ENCODE measurements around the gene AFAP1.

AFAP1 gene

DNA sequence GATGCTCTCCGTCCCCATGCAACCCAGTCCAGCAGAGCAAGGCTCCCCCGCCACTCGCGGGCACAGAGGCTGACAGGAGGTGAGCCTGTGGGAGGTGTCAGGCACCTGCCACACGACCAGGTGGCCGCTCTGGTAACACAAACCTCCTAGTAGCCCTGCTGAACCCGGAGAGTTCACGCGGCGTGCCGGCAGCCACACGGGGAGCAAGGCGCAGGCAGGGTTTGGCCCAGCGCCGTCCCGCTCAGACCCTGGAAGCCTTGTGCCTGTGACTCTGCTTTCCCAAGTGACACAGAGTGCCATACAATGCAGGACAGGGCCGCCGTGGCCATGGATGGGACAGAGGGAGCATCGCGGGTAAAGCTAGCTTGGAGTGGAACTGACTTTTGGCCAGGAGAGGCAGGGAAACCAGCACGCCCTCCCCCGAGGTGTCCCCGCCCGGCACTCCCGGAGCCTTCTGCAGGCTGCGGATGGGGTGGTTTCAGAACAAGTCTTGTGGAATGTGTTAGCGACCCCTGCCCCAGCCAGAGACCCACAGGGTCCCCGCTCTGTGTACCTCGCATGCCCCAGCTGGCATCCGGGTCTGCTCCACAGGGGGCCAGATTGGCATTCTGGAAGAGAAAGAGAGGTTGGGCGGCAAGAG is 44.7 kb upstream of the AFAP1 start:
- no peaks in the 10 kb centered on the region for H3K36me3 ChIP-seq
- no peak overlapping the region for H3K4me3 ChIP-seq (ENCODE audit: low read depth in 1 of 2, low read length in 1 of 2)
- peaks cover 65% of the 10 kb centered on the region for H3K27me3 ChIP-seq
- no peak overlapping the region for H3K27ac ChIP-seq
- H3K9me3 ChIP-seq = no peaks in the 10 kb centered on the region
- no peaks in the 10 kb centered on the region for H3K4me1 ChIP-seq (ENCODE audit: control insufficient read depth in 1 of 2, insufficient read depth in 1 of 2, low read depth in 1 of 2, low read length in 1 of 2)
- TF ChIP-seq, protein P1, sequence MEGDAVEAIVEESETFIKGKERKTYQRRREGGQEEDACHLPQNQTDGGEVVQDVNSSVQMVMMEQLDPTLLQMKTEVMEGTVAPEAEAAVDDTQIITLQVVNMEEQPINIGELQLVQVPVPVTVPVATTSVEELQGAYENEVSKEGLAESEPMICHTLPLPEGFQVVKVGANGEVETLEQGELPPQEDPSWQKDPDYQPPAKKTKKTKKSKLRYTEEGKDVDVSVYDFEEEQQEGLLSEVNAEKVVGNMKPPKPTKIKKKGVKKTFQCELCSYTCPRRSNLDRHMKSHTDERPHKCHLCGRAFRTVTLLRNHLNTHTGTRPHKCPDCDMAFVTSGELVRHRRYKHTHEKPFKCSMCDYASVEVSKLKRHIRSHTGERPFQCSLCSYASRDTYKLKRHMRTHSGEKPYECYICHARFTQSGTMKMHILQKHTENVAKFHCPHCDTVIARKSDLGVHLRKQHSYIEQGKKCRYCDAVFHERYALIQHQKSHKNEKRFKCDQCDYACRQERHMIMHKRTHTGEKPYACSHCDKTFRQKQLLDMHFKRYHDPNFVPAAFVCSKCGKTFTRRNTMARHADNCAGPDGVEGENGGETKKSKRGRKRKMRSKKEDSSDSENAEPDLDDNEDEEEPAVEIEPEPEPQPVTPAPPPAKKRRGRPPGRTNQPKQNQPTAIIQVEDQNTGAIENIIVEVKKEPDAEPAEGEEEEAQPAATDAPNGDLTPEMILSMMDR (IDR thresholded peaks at IDR 0.05) = no peak

DNA sequence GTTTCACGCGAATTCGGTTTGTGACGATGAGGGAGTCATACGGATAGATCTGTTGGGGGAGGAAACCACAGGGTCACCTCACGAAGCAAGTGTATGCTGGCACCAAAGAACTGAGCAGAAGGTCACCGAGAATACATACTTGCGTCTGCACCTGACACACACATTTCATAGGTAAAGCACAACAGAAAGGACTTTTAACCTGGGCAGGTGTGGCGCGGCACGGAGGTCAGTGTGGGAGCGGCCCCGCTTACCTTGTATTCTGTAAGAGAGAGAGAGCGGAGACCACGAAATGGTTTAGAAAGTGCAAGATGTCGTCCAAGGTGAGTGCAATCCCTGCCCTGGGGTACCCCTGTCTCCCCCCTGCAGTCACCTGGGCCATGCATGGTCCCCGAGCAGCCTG is 43.6 kb upstream of the AFAP1 start:
- Histone ChIP-seq H3K9me3 (no peaks in the 10 kb centered on the region), H3K4me1 (ENCODE audit: control insufficient read depth in 1 of 2, insufficient read depth in 1 of 2, low read depth in 1 of 2, low read length in 1 of 2) (no peaks in the 10 kb centered on the region), H3K27ac (no peak overlapping the region), H3K36me3 (no peaks in the 10 kb centered on the region), H3K4me3 (ENCODE audit: low read depth in 1 of 2, low read length in 1 of 2) (no peak overlapping the region), H3K27me3 (peaks cover 73% of the 10 kb centered on the region)
- TF ChIP-seq, protein P1 (IDR thresholded peaks at IDR 0.05) = no peak

DNA sequence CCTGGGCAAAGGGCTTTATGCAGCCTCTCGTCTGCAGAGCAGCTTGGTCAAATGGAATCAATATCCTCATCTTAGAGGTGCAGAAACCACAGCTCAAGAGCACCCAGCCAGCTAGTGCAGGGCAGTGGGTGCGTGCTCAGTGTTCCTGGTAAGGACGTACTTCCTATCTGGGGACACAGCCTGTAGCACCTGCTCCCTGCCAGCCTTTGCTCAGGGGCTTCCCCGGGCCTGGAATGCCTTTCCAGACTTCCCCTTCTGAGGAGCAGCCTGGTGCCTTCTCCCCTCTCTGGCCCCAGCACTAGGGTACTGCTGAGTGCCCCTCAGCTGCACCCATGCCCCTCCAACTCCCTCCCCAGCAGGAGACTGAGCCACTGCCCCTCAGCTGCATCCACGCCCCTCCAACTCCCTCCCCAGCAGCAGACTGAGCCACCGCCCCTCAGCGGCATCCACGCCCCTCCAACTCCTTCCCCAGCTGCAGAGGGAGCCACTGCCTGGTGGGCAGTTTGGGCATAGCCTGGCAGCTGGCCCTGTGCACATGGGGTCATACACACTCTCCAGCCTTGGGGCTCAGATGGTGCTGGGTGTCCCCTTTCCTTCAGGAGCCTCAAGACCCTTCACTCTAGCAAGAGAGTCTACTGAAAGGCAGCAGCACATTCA is 42.2 kb upstream of the AFAP1 start:
- TF ChIP-seq, protein P1 (IDR thresholded peaks at IDR 0.05) = no peak
- Histone ChIP-seq H3K4me3 (ENCODE audit: low read depth in 1 of 2, low read length in 1 of 2) (no peak overlapping the region), H3K27ac (no peak overlapping the region), H3K36me3 (no peaks in the 10 kb centered on the region), H3K4me1 (ENCODE audit: control insufficient read depth in 1 of 2, insufficient read depth in 1 of 2, low read depth in 1 of 2, low read length in 1 of 2) (no peaks in the 10 kb centered on the region), H3K9me3 (no peaks in the 10 kb centered on the region), H3K27me3 (peaks cover 72% of the 10 kb centered on the region)

DNA sequence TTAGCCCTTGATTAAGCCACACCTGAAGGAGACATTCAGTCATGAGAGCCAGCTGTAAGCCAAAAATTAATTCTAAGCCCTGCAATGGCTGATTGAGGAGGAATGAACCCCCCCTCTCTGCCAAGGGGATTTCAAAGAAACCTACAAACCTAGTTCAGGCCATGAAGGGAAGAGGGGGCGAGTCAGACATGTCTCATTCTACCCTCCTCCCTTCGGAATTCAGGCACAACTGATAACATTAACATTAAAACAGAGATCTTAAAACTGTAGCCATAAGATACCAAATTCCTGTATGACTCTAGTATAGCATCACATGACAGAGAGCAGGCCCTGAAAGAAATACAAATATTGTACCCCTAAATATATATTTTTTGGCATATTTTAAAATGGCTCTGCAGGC is 40.4 kb upstream of the AFAP1 start:
- Histone ChIP-seq H3K9me3 (no peaks in the 10 kb centered on the region), H3K36me3 (no peaks in the 10 kb centered on the region), H3K27me3 (peaks cover 54% of the 10 kb centered on the region), H3K27ac (no peak overlapping the region), H3K4me3 (ENCODE audit: low read depth in 1 of 2, low read length in 1 of 2) (no peak overlapping the region), H3K4me1 (ENCODE audit: control insufficient read depth in 1 of 2, insufficient read depth in 1 of 2, low read depth in 1 of 2, low read length in 1 of 2) (no peaks in the 10 kb centered on the region)
- TF ChIP-seq, protein P1 (IDR thresholded peaks at IDR 0.05) = no peak

DNA sequence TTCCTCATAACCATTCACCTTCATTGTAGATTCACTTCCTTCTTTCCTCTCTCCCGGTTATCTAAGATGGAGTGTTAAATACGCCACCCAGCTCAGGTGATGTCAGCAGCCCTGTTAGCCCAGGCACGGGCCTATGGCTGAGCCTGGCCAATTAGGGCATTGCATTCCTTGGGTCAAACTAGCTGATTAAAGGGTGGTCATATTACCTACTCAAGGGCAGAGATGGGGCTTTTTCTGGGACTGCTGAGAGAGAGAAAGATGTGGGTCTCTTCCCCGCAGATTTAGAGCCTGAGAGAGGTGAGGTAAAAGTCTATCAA is 39.9 kb upstream of the AFAP1 start:
- Histone ChIP-seq H3K27ac (no peak overlapping the region), H3K9me3 (no peaks in the 10 kb centered on the region), H3K4me1 (ENCODE audit: control insufficient read depth in 1 of 2, insufficient read depth in 1 of 2, low read depth in 1 of 2, low read length in 1 of 2) (no peaks in the 10 kb centered on the region), H3K36me3 (no peaks in the 10 kb centered on the region), H3K4me3 (ENCODE audit: low read depth in 1 of 2, low read length in 1 of 2) (no peak overlapping the region), H3K27me3 (peaks cover 49% of the 10 kb centered on the region)
- TF ChIP-seq, protein P1 (IDR thresholded peaks at IDR 0.05) = no peak
